Activated CD4-positive, CD25-positive, alpha-beta regulatory T cell treated with anti-CD3 and anti-CD28 coated beads, Interleukin-2, amount 50 U/mL, for 16 hours (primary cell): ENCODE measurements around the gene FBXO10.
"Not testable (repeated sequence)": the region's sequence is repeated elsewhere in the genome, so short reads cannot be mapped to it uniquely, and the experiment has no call there.

Experiments used
- DNase-seq: peaks from one replicate; pipeline ENCODE4 v3.0.0-alpha.2; 2020; ENCODE audit warnings: low read depth, low spot score

The FBXO10 gene

DNA sequence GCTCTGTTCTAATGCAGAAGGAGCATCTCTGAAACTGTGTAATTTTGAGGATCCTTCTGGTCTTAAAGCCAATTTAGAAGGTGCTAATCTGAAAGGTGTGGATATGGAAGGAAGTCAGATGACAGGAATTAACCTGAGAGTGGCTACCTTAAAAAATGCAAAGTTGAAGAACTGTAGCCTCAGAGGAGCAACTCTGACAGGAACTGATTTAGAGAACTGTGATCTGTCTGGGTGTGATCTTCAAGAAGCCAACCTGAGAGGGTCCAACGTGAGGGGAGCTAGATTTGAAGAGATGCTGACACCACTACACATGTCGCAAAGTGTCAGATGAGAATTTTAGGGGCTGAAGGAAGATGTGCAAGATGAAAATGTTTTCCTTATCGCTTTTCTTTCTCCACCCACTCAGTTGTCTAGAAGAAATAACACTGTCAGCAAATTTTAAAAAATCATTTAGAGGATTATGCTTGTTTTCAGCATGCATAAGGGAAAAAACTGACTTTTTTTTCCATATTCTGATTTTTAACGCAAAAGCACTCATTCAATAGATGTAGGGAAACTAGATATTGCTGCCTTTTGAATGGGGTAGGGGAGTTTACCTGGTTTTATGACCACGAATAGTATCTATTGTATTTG is 98.1 kb downstream of the FBXO10 start:
- not testable (repeated sequence) for DNase-seq

DNA sequence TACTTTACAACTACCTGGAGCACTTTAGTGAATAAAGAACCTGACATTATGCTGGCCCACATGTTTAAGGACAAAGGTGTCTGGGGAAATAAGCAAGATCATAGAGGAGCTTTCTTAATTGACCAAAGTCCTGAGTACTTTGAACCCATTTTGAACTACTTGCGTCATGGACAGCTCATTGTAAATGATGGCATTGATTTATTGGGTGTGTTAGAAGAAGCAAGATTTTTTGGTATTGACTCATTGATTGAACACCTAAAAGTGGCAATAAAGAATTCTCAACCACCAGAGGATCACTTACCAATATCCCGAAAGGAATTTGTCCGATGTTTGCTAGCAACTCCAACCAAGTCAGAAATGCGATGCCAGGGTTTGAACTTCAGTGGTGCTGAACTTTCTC is 98.7 kb downstream of the FBXO10 start:
- DNase-seq = not testable (repeated sequence)

DNA sequence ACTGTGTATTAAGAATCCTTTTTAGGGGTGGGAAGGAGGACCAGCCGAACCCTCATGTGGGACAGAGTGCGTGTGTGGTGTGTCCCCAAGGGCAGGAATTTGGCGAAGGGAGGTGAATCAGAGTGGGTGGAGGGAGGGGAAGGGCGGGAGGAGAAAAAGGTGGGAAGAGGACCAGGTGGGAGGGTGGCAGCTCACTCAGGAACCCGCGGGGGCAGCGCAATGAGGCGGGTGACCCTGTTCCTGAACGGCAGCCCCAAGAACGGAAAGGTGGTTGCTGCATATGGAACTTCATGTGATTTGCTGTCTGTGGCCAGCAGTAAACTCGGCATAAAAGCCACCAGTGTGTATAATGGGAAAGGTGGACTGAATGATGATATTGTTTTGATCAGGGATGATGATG is 99.2 kb downstream of the FBXO10 start:
- no peak for DNase-seq

DNA sequence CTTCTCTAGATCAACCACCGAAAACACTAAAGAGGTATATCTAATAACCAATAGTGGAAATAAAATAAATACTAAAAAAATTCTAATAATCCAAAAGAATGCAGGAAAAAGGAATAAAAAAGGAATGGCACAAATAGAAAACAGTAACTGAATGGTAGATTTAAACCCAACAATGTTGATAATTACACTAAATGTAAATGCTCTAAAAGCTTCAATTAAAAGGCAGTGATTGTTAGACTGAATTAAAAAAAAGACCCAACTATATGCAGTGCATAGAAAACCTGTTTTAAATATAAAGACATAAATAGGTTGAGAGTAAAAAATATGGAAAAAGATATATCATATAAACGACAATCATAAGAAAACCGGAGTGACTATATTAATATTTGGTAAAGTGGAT is 101.7 kb downstream of the FBXO10 start:
- no peak for DNase-seq

DNA sequence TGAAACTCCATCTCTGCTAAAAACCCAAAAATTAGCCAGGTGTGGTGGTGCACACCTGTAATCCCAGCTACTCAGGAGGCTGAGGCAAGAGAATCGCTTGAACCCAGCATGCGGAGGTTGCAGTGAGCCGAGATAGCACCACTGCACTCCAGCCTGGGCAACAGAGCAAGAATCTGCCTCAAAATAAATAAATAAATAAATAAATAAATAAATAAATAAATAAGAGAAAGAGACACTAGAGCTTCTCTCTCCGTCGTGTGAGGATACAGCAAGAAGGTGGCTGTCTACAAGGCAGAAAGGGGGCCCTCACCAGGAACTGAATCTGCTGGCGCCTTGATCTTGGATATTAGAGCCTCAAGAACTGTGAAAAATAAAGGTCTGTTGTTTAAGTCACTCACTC is 102.2 kb downstream of the FBXO10 start:
- not testable (repeated sequence) for DNase-seq

DNA sequence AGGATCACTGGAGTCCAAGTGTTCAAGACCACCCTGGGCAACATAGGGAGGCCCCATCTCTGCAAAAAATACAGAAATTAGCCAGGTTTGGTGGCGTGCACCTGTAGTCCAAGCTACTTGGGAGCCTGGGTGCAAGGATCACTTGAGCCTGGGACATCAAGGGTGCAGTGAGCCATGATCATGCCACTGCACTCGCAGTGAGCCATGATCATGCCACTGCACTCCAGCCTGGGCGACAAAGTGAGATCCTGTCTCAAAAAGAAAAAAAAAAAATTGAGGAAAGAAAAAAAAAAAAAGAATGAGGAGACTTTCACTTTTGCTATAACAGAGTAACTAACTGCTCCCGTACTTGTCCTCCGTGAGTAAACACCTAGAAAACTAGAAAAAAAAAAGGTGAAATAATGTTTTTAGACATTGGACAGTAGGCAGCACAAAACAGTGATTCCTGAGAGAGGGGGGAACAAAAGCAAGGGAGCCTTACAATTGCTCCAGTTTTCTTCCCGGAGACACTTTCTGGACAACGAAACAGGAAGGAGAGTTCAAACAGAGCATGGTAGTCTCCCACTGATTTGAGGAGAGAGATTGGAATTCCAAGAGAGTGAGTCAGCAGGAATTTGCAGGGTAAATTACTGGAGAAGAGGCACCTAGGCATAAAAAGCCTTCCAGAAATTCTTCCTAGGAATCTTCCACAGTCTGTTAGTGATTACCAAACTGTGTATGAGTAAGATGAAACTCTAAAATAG is 104.1 kb downstream of the FBXO10 start:
- no peak for DNase-seq

DNA sequence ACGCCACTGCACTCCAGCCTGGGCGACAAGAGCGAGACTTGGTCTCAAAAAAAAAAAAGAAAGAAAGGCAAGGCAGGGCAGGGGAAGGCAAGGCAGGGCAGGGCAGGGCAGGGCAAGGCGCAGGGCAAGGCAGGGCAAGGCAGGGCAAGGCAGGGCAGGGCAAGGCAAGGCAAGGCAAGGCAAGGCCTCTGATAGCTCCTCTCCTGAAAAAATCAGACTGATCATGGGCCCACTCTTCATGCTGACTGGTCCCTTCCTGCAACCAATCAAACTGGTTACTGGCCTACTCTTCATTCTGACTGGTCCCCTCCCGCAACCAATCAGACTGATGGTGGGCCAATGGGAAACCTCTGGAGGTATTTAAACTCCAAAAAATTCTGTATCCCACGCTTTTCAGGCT is 107.6 kb downstream of the FBXO10 start:
- DNase-seq = no peak

DNA sequence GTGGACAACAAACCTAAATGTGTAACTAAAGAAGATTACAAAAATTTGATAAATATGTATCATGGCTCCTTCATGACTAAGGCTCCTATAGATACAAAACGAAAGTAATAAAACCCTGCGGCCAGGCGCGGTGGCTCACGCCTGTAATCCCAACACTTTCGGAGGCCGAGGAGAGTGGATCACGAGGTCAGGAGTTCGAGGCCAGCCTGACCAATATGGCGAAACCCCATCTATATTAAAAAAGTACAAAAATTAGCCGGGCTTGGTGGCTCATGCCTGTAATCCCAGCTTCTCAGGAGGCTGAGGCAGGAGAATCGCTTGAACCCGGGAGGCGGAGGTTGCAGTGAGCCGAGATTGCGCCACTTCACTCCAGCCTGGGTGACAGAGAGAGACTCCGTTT is 108.7 kb downstream of the FBXO10 start:
- not testable (repeated sequence) for DNase-seq

DNA sequence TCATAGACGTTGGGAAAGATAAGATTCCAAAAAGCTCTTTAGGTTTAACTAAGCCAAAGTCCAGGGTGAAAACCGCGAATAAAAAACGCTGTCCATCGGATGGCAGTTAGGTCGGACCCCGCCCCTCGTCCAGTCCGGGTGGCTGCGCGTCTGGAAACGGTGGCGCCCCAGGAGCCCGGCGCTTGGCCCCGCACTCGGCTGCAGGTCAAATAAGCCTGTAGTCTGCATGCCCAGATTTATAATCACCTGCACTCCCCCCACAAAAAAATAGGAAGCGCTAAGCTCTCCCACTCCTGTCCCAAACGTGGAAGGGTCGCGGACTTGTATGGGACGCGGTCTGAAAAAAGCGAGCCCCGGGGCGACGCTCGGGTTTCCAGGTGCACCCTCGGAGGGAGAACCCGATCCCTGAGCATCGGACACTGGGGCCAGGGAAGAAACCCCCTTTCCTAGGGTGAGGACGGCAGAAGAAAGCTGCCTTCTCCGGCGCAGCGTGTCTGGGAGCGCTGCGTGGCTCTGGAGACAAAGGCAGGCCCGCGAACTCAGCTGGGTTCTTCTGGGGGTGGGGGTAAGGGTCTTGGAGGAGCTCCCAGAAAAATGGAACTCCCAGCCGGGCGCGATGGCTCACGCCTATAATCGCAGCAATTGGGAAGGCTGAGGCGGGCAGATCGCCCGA is 110.0 kb downstream of the FBXO10 start:
- no peak for DNase-seq

DNA sequence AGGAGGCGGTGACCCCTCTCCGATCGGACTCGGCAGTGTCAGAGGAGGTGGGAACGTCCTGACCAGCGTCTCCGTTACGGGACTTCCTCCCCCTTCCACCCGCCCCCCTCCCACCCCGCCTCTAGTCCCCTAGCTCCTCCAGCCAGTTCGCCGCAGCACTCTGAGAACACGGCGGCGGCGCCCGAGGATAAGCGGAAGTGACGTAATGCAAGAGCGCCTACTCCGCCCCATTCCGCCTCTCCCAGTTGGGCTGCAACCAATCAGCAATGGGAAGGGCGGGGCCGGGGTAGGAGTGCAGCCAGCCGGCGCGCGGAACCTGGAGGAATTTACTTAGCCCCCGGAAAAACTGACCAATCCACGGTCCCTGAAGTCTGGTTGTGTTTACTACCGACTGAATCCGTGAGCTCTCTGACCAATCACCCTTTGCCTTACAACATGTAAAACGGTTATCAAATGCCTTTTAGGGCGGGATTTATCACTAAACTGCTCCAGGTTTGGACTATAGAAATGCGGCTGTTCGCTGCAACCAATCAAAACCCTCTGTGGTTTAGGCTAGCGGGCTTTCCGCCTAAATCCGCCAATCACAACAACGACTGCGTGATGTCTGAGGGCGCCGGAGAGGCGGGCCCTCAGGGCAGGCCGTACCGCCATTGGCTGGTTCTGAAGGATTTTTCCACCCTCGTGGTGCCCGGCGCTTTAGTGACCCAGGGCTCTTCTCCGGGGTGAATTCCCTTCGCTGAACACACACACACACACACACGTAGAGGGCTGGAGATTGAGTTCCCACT is 110.7 kb downstream of the FBXO10 start, which contains the start of gene ZBTB5:
Gene ZBTB5, minus strand, starts transcription at position 202 of the 788 bp plus-strand sequence. CDS start 22,899 bp downstream, outside the sequence.
- DNase-seq = peak; percentile 98

DNA sequence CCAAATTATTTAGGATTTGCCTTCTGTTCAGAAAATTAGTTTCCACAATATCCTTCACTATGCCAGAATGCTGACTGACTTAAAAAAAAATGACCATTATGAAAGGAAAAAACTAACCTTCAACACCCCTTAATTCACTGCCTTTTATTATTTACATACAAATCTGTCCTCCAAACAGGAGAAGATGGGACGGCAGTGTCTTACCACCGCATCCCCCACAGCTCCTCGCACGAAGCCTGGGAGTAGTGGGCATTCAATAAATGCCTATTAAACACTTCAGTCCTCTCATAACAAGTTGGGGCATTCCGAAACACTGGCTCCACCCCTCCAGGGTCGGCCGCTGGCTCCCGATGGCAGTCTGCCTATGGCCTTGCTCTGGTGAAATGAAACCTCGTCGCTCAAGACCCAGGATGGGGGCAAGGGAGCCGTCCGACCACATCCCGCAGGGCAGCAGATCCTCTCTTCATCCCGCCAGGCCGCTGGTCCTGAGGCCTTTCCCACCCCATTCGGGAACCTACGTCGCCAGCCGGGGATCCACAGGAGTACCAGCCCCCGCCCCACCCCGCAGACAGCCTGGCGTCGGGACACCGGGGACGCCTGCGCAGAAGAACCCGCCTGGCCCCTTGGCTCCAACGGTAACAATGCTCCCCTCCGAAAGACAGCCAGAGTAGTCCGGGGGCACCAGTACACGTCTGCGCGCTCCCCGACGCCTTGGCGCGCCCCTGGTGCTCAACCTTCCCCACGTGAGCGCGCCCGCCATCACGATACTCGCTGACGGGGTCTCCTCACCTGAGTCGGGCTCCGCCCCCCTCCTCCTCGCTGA is 111.5 kb downstream of the FBXO10 start:
- DNase-seq = peak; percentile 30

DNA sequence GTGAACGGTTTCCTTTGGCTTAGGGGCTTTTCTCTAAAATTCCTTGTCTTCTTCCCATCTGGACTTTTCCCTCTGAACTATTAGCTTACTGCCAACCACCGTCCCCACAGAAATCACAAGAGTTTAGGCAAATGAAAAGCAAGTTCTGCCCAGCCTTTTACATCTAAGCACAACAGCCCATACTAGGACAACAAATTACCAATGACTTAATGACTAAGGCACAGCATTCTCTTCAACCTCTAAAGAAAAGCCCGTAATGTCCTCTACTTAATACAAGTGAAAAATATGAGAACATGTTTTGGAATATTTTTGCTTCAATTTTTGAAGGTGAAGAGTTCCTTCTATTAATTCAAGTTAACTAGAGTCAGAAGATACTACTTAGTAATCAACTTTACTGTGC is 112.2 kb downstream of the FBXO10 start:
- no peak for DNase-seq
